ENCODE results near the gene FAM124B.

- TF ChIP-seq, protein P1, sequence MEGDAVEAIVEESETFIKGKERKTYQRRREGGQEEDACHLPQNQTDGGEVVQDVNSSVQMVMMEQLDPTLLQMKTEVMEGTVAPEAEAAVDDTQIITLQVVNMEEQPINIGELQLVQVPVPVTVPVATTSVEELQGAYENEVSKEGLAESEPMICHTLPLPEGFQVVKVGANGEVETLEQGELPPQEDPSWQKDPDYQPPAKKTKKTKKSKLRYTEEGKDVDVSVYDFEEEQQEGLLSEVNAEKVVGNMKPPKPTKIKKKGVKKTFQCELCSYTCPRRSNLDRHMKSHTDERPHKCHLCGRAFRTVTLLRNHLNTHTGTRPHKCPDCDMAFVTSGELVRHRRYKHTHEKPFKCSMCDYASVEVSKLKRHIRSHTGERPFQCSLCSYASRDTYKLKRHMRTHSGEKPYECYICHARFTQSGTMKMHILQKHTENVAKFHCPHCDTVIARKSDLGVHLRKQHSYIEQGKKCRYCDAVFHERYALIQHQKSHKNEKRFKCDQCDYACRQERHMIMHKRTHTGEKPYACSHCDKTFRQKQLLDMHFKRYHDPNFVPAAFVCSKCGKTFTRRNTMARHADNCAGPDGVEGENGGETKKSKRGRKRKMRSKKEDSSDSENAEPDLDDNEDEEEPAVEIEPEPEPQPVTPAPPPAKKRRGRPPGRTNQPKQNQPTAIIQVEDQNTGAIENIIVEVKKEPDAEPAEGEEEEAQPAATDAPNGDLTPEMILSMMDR (IDR thresholded peaks at IDR 0.05): no peak
- no peak for TF ChIP-seq POLR2A (IDR thresholded peaks at IDR 0.05)
These were observed 1.6 kb downstream of the FAM124B start for GRCh38 chr2:224400174-224400810.

Measured in Peyer's patch (tissue), 4 donors.